Activated CD8-positive, alpha-beta memory T cell treated with anti-CD3 and anti-CD28 coated beads, Interleukin-2, amount 50 U/mL, for 1 hour (primary cell): ENCODE data around the gene CAVIN1.
A peak's percentile ranks its signal among the peaks of the same experiment; 100 is the strongest.
"Not testable (repeated sequence)": the region's sequence is repeated elsewhere in the genome, so short reads cannot be mapped to it uniquely, and the experiment has no call there.

Experiments used
- DNase-seq: peaks from one replicate; pipeline ENCODE4 v3.0.0-alpha.2; 2020; ENCODE audit errors: extremely low read depth

CAVIN1 gene

GRCh38 chr17:42405076-42405475 is 18.0 kb downstream of the CAVIN1 start:
- no peak for DNase-seq

DNA sequence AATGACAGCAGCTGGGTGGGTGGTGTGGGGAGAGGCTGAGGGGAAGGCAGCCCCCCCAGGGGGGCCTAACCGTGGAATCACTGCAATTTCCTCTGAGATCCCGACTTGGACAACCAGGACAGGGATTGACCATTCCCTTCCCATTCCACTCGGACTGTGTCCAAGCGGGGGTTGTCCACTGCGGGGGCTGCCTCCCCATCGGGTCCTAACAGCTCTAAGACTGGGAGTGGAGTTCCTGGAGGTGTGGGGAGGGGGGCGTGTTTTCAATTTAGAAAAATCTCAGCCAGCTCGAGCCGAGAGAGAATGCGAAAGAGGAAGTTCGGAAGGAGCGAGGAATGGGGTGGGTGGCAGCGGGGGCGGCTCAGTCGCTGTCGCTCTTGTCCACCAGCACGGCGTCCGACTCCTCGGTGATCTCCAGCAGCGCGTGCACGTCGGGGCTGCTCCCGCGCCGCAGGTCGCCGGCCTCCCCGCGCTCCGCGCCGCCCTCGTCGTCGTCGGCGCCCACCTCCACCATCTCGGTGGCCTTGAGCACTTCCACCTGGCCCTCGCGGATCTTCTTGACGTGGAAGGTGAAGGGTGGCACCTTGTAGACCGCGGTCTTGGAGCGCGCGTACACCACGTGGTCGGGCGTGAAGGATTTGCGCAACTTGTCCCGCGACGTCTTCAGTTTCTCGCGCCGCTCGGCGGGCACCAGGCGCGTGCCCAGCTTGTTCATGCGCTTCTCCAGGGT is 18.6 kb downstream of the CAVIN1 start:
- no peak for DNase-seq

- no peak for DNase-seq
Measured at GRCh38 chr17:42403150-42403549, 19.9 kb downstream of the CAVIN1 start.

DNA sequence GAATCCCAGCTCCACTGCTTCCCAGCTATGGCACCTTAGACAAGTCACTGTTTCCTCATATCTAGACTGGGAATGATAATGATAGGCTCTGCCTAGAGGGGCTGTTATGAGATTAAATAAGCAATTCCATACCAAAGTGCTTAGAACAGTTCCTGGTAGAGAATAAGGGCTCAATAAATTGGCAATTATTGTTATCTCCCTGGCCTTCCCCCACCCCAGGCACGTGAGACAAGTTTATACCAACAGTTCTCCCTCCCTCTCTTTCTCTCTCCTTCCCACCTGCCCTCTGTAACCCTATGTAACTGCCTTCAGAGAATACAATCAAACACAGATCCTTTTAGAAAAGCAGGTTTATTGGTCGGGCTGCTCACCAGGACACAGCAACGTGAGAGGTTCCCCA is 20.9 kb downstream of the CAVIN1 start:
- no peak for DNase-seq

DNA sequence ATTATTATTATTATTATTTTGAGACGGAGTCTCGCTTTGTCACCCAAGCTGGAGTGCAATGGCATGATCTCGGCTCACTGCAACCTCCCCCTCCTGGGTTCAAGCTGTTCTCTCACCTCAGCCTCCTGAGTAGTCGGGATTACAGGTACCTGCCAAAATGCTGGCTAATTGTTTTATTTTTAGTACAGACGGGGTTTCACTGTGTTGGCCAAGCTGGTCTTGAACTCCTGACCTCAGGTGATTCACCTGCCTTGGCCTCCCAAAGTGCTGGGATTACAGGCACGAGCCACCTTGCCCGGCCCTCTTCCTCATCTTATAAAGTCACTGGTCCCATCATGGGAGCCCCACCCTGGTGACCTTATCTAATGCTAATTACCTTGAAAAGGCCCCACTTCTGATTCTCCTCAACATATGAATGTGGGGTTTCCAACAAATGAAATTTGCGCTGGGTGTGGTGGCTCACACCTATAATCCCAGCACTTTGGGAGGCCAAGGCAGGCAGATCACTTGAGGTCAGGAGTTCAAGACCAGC is 22.1 kb downstream of the CAVIN1 start:
- not testable (repeated sequence) for DNase-seq

GRCh38 chr17:42399948-42400843 is 22.9 kb downstream of the CAVIN1 start:
- DNase-seq, result no peak

- no peak for DNase-seq
Measured at GRCh38 chr17:42399121-42399520, 23.9 kb downstream of the CAVIN1 start.

DNA sequence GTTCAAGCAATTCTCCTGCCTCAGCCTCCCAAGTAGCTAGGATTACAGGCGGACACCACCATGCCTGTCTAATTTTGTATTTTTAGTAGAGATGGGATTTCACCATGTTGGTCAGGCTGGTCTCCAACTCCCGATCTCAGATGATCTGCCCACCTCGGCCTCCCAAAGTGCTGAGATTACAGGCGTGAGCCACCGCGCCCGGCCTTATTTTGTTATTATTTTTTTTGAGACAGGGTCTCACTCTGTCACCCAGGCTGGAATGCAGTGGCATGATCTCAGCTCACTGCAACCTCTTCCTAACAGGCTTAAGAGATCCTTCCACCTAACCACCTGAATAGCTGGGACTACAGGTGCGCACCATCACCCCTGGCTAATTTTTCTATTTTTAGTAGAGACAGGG is 27.5 kb downstream of the CAVIN1 start:
- not testable (repeated sequence) for DNase-seq

GRCh38 chr17:42394838-42395237 is 28.2 kb downstream of the CAVIN1 start:
- no peak for DNase-seq

DNA sequence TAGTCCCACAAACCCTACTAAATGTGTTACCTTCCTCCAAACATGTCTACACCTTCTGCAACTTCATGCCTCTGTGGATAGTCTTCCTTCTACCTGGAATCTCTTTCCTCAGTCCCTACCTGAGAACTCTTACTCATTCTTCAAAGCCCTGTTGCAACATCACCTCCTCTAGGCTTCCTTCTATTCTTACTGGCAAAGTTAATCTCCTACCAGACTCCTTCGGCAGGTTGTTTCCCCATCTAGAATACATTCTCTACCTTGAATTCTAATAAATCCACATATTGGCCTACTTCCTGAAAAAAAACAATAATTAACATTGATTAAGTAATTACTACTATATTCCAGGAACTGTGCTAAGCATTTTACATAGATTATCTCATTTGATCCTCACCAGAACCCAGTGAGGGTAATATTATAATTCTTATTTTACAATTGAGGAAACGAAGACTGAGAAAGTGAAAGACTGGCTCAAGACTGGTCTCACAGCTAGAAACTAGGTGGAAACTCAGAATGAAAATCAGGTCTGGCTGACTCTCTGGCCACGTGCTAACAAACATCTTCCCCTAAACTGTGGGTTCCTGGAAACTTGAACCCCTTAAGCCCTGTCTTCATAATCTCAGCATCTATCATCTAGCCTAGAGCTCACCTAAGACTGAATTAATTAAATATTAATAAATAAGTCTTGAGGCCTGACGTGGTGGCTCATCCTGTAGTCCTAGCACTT is 30.2 kb downstream of the CAVIN1 start:
- no peak for DNase-seq

GRCh38 chr17:42391439-42391838 is 31.6 kb downstream of the CAVIN1 start:
- DNase-seq, result not testable (repeated sequence)

DNA sequence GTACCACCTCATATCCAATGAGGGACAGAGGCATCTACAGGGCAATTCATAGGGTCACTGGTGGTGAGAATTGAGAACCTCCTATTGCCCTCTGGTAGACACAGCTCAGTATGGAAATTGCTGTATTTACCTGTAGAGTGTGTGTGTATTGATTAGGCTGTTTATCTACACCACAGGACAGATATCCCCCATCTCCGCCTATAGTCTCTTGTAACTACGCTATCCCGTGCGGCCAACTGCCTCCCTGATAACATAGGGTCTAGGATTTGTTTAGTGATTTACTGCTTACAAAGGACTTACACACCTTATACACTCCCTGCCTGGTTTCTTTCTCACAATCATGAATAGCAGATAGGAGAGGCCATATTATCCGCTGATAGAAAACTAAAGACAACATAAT is 33.2 kb downstream of the CAVIN1 start:
- no peak for DNase-seq

DNA sequence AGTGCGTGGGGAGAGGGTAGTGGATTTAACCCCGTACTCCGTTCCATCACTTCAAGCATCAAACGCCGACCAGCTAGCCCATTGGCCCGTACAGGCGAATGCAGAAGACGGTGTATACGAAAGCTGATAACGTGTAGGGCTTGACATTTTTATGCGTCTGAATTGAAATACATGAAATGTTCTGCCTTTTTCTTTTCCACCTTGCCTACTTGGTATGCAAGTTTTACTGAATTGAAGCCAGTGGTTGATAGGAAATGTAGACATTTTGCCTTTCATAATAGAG is 34.0 kb downstream of the CAVIN1 start:
- no peak for DNase-seq

DNA sequence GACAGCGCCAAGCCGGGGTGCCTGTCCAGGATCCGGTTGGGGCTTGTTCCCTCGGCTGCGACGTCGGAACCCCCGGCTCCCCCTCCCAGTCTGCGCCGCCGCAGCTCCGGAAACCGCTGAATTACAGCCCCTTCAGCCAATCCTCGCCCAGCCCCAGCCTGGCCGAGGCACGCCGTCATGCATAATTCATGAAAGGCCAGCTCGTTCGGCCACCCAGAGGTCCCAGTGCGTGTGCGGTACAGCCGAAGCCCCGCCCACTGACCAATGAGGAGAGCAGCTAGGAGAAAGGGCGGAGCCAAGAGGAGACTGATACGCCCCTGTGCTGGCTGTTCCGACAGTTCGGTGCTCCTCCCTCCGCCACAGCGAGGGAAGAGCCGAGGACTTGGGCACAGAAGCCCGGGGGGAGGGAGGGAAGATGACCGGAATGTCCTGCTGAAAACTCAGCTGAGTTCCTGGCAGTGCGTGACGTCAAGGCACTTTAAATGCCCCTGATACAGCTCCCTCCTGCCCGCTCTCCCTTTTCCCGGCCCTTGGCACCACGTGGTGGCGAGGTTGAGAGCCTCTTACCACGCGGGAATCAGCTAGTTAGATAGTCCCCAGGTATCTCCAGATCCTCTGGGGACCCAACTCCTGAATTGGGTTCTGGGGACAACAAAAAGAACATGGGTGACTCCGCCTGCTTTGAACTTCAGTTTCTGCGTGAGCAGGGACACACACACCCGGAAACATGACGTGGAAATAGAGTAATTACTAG is 34.5 kb downstream of the CAVIN1 start, which contains the start of gene STAT3:
Gene STAT3, minus strand, starts transcription at position 62 of the 754 bp plus-strand sequence. CDS start 39,926 bp downstream, outside the sequence.
- peak; percentile 100 for DNase-seq

- DNase-seq, result no peak
Measured at GRCh38 chr17:42387661-42388380, 35.2 kb downstream of the CAVIN1 start.

DNA sequence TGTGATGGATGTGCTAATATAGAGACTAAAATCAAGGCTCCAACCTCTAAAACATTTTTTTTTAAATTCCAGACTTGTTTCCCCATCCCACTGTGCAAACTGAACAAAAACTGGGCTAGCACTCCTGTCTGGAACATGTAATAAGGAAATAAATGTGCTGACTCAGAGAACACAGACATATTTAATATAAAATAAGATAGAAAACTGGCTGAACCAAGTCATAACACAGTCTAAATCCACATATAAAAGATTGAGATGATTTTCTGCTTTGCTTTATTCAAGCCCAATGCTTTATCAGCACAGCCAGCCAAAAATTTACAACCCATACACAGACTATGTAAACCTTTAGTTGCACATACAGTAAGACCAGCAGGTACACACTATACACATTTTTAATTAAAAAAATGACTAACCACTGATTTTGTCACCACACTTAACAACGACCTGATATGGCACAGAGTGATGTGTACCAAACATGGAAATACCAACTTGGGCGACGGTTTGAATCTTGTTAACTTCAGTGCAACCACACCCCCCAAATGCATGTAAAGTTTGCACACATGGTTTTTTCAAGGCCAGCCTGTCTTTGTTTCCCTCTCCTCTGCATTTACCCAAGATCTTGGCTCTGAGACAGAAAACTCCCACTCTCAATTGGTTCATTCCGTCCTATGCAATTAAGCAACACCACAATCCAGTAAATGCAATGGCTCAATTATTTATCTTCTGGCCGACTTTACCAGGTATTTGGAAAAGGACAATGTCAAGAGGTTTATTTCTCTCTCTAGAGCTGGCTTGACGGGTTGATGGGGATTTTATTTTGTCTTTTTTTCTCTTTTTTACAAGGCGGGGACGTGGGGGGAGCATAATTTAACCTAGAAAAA is 36.0 kb downstream of the CAVIN1 start:
- no peak for DNase-seq

- no peak for DNase-seq
Measured at GRCh38 chr17:42381898-42382297, 41.2 kb downstream of the CAVIN1 start.

GRCh38 chr17:42380935-42381334 is 42.1 kb downstream of the CAVIN1 start:
- no peak for DNase-seq

DNA sequence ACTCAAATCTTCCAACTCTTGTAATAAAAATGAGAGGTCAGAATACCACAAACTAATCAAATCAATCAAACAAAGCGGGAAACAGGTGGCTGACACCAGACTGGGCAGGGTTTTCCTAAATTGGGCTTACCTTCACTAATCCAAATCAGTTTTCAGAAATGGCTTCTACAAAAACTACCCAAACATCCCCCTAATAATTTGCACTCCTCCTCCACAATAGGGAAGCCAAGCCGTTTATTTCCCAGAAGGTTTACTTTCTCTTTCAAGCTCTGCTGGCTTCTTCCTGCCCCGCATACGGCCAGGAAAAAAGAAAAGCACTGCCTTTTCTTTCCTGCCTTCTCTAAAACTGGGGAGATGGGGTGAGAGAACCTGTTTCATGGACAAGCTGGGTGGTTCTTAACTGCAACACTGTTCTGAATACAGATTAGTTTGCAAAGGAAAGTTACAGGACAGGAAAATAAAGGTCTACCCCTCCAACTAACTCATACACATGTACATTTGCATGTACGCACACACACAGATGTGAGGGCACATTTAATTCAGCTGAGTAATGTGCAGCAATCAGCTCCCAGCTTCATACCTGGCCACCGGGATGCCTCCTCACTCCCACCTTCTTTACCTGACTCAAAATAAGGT is 44.0 kb downstream of the CAVIN1 start:
- no peak for DNase-seq
